GM19043 (cell line): ENCODE results near the gene ZNF622.

ENCODE experiments used
- ATAC-seq: cut with Tn5 transposase; IDR thresholded peaks from one replicate; pipeline ENCODE4 v1.9.1; 2021; ENCODE audit warnings: low read depth; ENCODE audit not compliant: unreplicated experiment

Gene ZNF622

DNA sequence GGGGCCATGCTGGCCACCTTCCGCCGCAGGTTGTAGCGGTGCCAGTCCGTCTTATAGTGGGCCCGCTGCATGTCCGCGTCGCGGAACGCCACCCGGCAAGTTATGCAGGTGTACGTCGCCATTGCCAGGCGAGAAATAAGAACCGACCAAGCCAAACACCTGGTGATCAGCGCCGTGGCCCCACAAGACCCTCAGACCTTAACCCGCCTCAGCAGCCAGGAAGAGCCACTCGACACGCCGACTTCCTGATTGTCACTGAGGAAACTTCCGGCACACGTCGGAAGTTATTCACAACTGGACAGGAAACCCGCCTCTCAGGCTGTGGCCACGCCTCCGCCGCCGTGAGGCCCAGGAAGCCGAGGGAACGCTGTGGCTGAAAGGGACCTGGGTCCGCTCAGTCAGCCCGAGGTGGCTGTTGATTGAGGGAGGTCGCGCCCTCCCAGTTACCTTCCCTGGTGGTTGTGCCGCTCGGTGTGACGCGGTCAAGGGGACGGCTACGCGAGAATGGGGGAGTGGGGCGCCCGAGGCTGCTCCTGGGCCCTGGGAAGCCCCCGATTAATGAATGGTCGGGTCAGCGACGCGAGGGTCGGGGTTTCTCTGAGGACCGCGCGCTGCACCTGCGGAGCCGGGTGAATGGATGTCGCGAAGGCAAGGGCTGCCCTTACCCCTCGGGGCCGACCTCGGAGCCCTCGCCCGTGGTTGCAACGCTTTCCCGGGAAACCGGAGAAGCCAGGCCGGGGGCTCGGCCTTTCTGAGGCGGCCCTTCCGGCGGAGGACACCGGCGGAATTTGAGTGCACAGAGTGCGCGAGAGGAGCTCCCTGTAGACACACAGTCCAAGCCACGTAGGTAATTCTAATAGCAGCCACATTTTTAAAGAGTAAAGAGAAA, at the start of gene ZNF622:
Gene ZNF622 (minus strand): TSS at position 257 of the 889 bp plus-strand sequence. CDS start 135 bp downstream, at position 122.
- ATAC-seq, result peak; percentile 83

- no peak for ATAC-seq
Observed at GRCh38 chr5:16510098-16510497, 44.5 kb upstream of the ZNF622 start.

- no peak for ATAC-seq
Observed at GRCh38 chr5:16508730-16509531, 43.3 kb upstream of the ZNF622 start.

DNA sequence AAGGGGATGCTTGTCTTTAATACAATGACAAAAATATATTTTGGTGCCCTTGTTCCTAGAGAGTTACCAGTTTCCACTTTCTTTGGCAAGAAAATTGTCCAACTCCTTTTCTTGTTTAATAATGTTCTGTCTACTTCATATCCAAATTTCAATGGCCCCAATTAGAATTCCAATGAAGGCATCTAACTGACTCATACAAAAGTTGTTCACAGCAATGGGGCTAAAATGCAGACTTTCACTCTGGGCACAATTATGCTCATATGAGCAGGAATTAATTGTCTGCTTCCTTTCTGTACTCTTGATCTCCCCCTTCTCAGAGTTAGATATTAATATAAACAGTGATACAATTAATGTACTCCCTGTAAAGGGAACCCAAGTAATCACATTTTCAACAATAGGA, 42.1 kb upstream of the ZNF622 start:
- ATAC-seq, result no peak

- ATAC-seq, result no peak
Observed at GRCh38 chr5:16505904-16506303, 40.3 kb upstream of the ZNF622 start.

GRCh38 chr5:16505140-16505891, 39.7 kb upstream of the ZNF622 start:
- ATAC-seq, result no peak

DNA sequence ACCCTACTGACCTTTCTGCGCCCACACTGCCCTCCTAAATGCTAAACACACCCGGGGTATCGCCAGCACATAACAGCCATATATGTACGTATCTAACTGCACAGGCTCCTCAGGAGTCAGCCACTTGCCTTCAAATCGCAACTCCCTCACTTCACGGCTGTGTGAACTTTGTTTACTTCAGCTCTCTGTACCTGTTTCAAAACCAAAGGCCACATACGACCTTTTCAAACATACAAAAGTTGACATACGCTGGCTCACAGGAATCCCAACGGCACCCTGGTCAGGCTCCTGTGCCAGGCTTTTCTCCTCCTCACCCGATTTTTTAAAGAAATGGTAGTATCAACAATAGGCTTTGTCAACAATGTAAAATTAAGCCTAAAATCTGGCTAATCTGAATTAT, 39.0 kb upstream of the ZNF622 start:
- no peak for ATAC-seq

- no peak for ATAC-seq
Observed at GRCh38 chr5:16502866-16503265, 37.3 kb upstream of the ZNF622 start.

DNA sequence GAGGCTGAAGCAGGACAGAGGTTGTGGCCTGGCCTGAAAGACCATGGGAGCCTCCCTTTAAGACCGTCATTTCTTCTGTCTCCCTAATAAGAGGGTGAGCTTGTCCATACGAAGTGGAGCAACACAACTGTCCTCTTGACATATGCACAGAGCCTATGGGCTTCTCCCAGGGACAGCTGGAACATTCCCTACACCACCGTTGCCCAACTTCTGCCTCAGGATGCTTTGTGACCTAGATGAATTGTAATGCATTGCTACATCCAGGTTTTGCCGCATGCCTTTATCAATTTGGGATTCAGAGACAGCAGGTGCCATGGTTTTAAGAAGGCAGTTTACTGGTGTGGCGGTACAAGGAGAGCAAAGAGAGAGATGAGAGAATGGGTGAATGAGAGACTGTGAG, 34.4 kb upstream of the ZNF622 start:
- ATAC-seq, result no peak

DNA sequence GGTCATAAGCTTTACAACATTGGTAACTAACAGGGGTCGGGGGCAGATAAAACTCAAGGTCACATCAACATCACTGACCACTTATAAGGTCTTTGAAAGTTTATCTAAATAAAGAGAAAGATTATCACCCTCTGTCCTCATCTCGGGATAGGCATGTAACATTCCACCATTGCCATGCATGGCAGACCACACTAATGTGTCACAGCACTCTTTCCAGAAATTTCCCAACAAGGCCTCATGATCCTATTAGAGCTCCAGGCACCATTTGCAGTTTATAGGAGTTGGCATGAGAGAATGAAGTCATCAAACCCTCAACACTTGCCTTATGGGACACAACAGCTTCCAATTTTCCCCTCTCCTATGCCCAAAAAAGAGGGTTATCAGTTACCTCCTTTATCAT, 31.9 kb upstream of the ZNF622 start:
- ATAC-seq, result no peak

GRCh38 chr5:16493261-16493660, 27.7 kb upstream of the ZNF622 start:
- no peak for ATAC-seq

DNA sequence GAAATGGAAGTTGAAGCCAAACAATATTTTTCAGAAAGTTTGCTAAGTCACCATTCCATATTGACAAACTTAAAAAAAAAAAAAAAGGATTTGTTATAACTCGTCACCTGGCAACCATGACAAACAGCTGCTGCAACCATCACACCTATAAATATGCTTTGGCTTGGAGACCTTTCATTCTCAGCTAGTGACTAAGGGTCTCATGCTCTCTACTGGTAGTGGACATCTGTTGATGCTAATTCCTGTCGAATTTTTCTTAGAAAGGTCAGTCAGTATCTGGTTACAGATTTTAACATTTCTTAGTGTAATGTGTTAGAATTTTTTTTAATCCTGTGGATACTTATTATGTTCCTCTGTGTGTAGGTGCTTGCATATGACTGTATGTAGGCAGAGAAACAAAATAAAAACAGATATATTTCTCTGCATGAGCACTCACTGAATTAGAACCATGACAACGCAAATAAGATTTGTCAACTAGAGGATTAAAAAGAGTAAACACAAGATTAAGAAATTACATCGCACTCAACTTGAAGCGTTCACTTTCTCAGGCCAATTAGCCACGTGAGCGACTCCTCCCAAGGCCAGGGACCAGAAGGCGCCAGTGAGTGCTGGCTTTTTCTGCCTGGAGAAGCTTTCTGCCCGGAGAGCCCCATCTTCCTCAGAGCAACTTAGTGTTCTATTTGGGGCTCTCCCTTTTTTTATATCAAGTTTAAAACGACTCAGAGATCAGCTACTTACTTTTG, 27.0 kb upstream of the ZNF622 start:
- ATAC-seq, result no peak

DNA sequence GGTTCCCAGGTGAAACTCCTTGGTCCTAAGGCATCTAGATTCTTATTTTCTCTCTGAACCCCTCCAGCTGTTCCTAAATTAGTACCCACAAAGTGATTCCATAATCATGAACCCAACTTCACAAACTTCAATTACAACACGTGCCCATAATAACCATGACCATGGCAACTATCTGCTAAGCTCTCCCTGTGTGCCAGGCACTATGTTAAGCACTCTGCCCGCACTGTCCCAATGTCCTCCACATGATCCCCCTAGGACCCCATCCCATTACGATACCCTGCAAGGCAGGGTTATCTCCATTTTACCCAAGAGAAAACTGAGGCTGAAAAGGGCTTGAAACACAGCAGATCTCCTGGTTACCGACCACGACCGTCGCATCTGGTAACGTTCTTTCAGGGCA, 25.3 kb upstream of the ZNF622 start:
- ATAC-seq, result no peak

GRCh38 chr5:16489322-16489791, 23.8 kb upstream of the ZNF622 start:
- no peak for ATAC-seq

- no peak for ATAC-seq
Observed at GRCh38 chr5:16487456-16487855, 21.9 kb upstream of the ZNF622 start.

GRCh38 chr5:16486711-16487111, 21.1 kb upstream of the ZNF622 start:
- ATAC-seq, result no peak

DNA sequence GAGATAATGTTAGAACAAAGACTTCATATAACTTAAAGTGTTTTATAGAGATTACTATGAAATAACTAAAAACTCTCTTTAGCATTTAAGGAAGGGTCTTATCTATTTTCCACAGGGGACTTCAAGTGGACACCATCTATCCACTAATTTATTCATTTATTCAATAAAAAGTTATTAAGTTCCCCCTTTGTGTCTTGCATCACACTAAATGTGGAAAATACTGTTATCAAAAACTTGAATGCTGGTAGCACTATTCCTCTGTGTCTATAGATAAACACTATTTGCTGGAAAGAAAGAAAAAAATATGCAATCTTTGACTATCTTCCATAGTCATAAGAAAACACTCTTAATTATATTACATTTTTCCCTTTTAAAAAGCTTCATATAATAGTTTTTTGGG, 20.1 kb upstream of the ZNF622 start:
- ATAC-seq, result no peak

- no peak for ATAC-seq
Observed at GRCh38 chr5:16484081-16484480, 18.5 kb upstream of the ZNF622 start.

DNA sequence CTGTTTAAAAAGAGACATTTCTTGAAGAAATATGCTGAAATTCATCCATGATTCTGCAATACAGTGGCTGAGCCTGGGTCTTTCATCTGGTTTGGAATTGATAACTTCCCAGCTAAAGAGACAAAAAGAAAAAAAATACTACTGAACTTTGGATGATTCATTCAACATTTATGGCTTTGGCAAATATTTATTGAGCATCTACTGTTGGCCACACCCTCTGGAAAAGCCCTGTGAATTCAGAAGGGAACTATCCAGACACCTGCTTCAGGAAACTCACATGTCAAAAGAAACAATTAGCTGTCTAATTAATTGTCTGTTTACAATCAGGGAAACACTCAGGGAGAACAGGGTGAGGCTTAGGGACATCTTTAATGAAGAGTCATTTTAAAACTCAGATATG, 17.8 kb upstream of the ZNF622 start:
- no peak for ATAC-seq

DNA sequence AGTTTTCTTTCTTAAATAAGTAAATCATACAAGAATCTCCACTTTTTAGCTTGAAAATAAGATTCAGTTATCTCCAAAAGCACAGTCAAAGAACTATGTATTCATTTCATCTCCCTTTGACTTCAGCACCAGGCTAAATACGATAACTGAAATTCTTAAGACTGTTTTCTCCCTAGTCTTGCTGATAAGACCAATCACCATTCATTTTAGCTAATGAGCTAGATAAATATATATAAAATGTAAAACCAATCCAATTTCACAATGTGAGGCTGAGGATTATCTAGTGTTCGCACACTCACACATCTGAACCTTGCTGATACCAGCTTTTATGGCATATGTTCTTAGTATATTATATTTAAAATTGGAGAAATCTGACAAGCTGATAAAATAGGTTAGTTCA, 17.3 kb upstream of the ZNF622 start:
- no peak for ATAC-seq
